Ovary (tissue), 9 donors: Measurements from ENCODE around the gene FLOT1. TPM values are rescaled to one million over a fixed set of nuclear protein-coding genes. Genes with fewer than 3 reads are reported as not detected.

ENCODE experiments used
- DNase-seq, 5 donors: peaks; one replicate each; pipeline ENCODE4 v3.0.0-alpha.2; 2019 to 2020
- H3K27ac ChIP-seq, 2 donors: fragments of 200-600 bp; one replicate each; pipeline versions ENCODE4 v1.5.1 to v1.8.0; 2019 to 2022
- H3K27me3 ChIP-seq: fragments of 200-600 bp; one replicate; pipeline ENCODE4 v1.8.0; 2022
- H3K36me3 ChIP-seq: fragments of 200-600 bp; sonication (generic); one replicate; pipeline ENCODE4 v1.5.1; 2019
- H3K4me1 ChIP-seq: one replicate; pipeline ENCODE4 v1.8.1; 2013; ENCODE audit warnings: mild to moderate bottlenecking, moderate library complexity; ENCODE audit not compliant: insufficient read depth
- H3K4me3 ChIP-seq: fragments of 200-600 bp; sonication (generic); one replicate; pipeline ENCODE4 v1.5.1; 2017
- H3K9me3 ChIP-seq, 2 donors: fragments of 200-600 bp in 1 of 2; sonication (generic) in 1 of 2; one replicate each; pipeline versions ENCODE4 v1.5.1 to v1.8.1; 2013 to 2019; ENCODE audit warnings: mild to moderate bottlenecking in 1 of 2, moderate library complexity in 1 of 2
- EP300 ChIP-seq: sonication (generic); formaldehyde crosslinking; IDR thresholded peaks from one replicate; pipeline ENCODE4 v1.6.1; 2017; ENCODE audit warnings: antibody characterized with exemption
- POLR2A ChIP-seq: fragments of 450-650 bp; IDR thresholded peaks from one replicate; pipeline ENCODE4 v1.6.1; 2017; ENCODE audit warnings: antibody characterized with exemption, mild to moderate bottlenecking, moderate library complexity
- WGBS, 3 donors: extraction: QIAGEN DNeasy Blood & Tissue Kit in 1 of 3; methylation state at CpG; one replicate each; pipeline versions ENCODE4 v1.1.5 to v1.1.7; 2013 to 2017; 5-methylcytosine and 5-hydroxymethylcytosine counted together
- intact Hi-C, 4 donors: fragments of 100-400 bp; cut with DNase I; formaldehyde crosslinking; loops; one replicate each; pipeline versions ENCODE4 v1.11.0 to v1.15.1; 2022 to 2023
- polyA plus RNA-seq, 2 donors: library from polyadenylated mRNA; stranded (reverse); fragments of 200-250 nt in 1 of 2; fragments of 350-450 nt in 1 of 2; fragmentation: Illumina TruSeq in 1 of 2; extraction: RNeasy Lipid Tissue Mini Kit (QIAGEN cat#74804) in 1 of 2; gene quantifications; one replicate each; pipeline ENCODE4 v1.2.3, GENCODE V29; 2013 to 2014
- total RNA-seq, 7 donors: library from RNA; depleted of rRNA in 2 of 7; stranded (reverse); fragments of >200 nt in 2 of 7; fragmentation: NEBNext Ultra II Directional in 3 of 7; extraction: Animal tissue kit (Norgen Biotek cat#: 25700) in 3 of 7; gene quantifications; one replicate each; pipeline versions ENCODE4 v1.1.0 to v1.2.4, GENCODE V29; 2016 to 2023
- TF ChIP-seq, protein P1 (sequence below), 3 donors: fragments of 450-650 bp in 2 of 3; fragments of 200-600 bp in 1 of 3; IDR thresholded peaks; one replicate each; pipeline versions ENCODE4 v1.5.1 to v1.8.0; 2016 to 2022; ENCODE audit warnings: antibody characterized with exemption in 3 of 3, mild to moderate bottlenecking in 1 of 3
- donor health status: DM: no; HTN: no; CAD: no; lungs with moderate emphysema.
- donor health status: DM: no; HTN: no; CAD: no.
- donor health status: Bipolar disorder and iron deficiency.
- donor health status: DM: yes; HTN: yes; CAD: no.
- donor health status: DM: no; HTN: no; CAD: no.
- donor health status: DM: yes; HTN: yes; CAD: no.

Gene FLOT1
- total and polyA plus RNA-seq, 9 donors: 64.1 to 180 (median 124) TPM

- intact Hi-C loops: loop anchor here in 3 of 4 donors (10.0 kb wide), 2 partner anchors 136 to 194 kb away; no protein-coding TSS in a partner anchor
- 78 to 81% (median 79%) methylated on average over 6 of the region's 6 CpGs for WGBS, 3 donors
- no peak for DNase-seq
- Histone ChIP-seq H3K27ac (no peak overlapping the region), H3K9me3 (no peaks in the 10 kb centered on the region), H3K4me1 (peaks cover 7% of the 10 kb centered on the region), H3K4me3 (no peak overlapping the region), H3K27me3 (no peaks in the 10 kb centered on the region), H3K36me3 (no peaks in the 10 kb centered on the region)
- TF ChIP-seq, protein P1, sequence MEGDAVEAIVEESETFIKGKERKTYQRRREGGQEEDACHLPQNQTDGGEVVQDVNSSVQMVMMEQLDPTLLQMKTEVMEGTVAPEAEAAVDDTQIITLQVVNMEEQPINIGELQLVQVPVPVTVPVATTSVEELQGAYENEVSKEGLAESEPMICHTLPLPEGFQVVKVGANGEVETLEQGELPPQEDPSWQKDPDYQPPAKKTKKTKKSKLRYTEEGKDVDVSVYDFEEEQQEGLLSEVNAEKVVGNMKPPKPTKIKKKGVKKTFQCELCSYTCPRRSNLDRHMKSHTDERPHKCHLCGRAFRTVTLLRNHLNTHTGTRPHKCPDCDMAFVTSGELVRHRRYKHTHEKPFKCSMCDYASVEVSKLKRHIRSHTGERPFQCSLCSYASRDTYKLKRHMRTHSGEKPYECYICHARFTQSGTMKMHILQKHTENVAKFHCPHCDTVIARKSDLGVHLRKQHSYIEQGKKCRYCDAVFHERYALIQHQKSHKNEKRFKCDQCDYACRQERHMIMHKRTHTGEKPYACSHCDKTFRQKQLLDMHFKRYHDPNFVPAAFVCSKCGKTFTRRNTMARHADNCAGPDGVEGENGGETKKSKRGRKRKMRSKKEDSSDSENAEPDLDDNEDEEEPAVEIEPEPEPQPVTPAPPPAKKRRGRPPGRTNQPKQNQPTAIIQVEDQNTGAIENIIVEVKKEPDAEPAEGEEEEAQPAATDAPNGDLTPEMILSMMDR (IDR thresholded peaks at IDR 0.05): no peak
- TF ChIP-seq POLR2A (no peak), EP300 (no peak)
Measured at GRCh38 chr6:30738532-30738931, 4.0 kb downstream of the FLOT1 start.

- intact Hi-C loops: loop anchor here in 3 of 4 donors (10.0 kb wide), 2 partner anchors 139 to 191 kb away; no protein-coding TSS in a partner anchor
- no peaks in the 10 kb centered on the region for H3K36me3 ChIP-seq
- no peaks in the 10 kb centered on the region for H3K9me3 ChIP-seq
- 86 to 87% (median 86%) methylated on average over 8 of the region's 8 CpGs for WGBS, 3 donors
- peaks cover under 1% of the 10 kb centered on the region for H3K4me1 ChIP-seq
- H3K27me3 ChIP-seq: no peaks in the 10 kb centered on the region
- H3K4me3 ChIP-seq: no peak overlapping the region
- DNase-seq: no peak
- no peak overlapping the region for H3K27ac ChIP-seq
- no peak for TF ChIP-seq POLR2A
- TF ChIP-seq, protein P1 (IDR thresholded peaks at IDR 0.05): no peak
- no peak for TF ChIP-seq EP300
Measured at GRCh38 chr6:30735668-30736314, 6.7 kb downstream of the FLOT1 start.

GRCh38 chr6:30732237-30732943 is 10.1 kb downstream of the FLOT1 start:
- TF ChIP-seq, protein P1 (IDR thresholded peaks at IDR 0.05): no peak
- TF ChIP-seq EP300 (no peak), POLR2A (no peak)
- DNase-seq: no peak
- WGBS, 3 donors: 86 to 90% (median 87%) methylated on average over 12 of the region's 12 CpGs
- Histone ChIP-seq H3K27me3 (no peaks in the 10 kb centered on the region), H3K4me3 (no peak overlapping the region), H3K4me1 (no peaks in the 10 kb centered on the region), H3K27ac (no peak overlapping the region), H3K9me3 (no peaks in the 10 kb centered on the region), H3K36me3 (no peaks in the 10 kb centered on the region)
- intact Hi-C loops: loop anchor here in 3 of 4 donors (10.0 kb wide), 2 partner anchors 142 to 188 kb away; no protein-coding TSS in a partner anchor

DNA sequence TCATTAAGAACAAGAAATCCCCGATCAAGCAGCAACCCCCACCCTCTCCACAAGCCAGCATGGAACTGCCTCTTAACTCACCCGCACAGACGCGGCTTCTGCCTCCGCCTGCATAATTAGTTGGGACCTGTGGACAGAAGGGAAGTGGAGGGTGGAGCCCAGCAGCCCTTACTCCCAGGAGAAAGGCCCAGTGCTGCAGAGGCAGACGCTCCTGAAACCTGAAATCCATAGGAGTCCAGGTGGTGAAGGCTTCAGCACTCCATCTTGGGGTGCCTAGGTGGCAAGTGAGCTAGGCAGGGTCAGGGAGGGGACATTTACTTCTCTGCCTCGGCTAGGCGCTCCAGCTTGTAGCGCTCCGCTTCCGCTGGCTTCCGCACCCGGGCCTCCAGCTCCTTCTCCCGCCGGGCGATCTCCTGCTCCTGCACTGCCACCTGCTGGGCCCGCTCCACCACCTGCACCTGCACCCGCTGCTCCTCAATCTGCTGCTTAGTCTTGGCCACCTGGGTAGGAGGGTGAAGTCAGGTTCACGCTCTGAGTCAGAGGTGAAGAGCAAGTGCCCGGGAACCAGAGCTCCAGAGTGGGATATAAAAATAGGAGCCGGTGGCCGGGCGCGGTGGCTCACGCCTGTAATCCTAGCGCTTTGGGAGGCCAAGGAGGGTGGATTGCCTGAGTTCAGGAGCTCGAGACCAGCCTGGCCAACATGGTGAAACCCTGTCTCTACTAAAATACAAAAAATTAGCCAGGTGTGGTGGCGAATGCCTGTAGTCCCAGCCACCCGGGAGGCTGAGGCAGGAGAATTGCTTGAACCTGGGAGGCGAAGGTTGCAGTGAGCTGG is 11.7 kb downstream of the FLOT1 start:
- DNase-seq: peak in 4 of 5 donors; percentile 60 to 72 (median 64)
- H3K27ac ChIP-seq: no peak overlapping the region
- no peaks in the 10 kb centered on the region for H3K4me1 ChIP-seq
- no peaks in the 10 kb centered on the region for H3K36me3 ChIP-seq
- H3K4me3 ChIP-seq: no peak overlapping the region
- intact Hi-C loops: loop anchor here in 3 of 4 donors (10.0 kb wide), 2 partner anchors 144 to 186 kb away; no protein-coding TSS in a partner anchor
- TF ChIP-seq, protein P1 (IDR thresholded peaks at IDR 0.05): peak in 2 of 3 donors; percentile 17 to 35
- no peak for TF ChIP-seq EP300
- no peaks in the 10 kb centered on the region for H3K27me3 ChIP-seq
- H3K9me3 ChIP-seq: no peaks in the 10 kb centered on the region
- WGBS, 3 donors: 56 to 61% (median 58%) methylated on average over 30 of the region's 30 CpGs
